HG02840 (cell line): ENCODE data around the gene STBD1.
"Not testable (repeated sequence)": the region's sequence is repeated elsewhere in the genome, so short reads cannot be mapped to it uniquely, and the experiment has no call there.

Source experiments
- ATAC-seq: cut with Tn5 transposase; IDR thresholded peaks from one replicate; pipeline ENCODE4 v1.9.1; 2021; ENCODE audit warnings: mild to moderate bottlenecking, moderate library complexity, moderate number of reproducible peaks; ENCODE audit not compliant: unreplicated experiment, low FRiP score

The STBD1 gene

DNA sequence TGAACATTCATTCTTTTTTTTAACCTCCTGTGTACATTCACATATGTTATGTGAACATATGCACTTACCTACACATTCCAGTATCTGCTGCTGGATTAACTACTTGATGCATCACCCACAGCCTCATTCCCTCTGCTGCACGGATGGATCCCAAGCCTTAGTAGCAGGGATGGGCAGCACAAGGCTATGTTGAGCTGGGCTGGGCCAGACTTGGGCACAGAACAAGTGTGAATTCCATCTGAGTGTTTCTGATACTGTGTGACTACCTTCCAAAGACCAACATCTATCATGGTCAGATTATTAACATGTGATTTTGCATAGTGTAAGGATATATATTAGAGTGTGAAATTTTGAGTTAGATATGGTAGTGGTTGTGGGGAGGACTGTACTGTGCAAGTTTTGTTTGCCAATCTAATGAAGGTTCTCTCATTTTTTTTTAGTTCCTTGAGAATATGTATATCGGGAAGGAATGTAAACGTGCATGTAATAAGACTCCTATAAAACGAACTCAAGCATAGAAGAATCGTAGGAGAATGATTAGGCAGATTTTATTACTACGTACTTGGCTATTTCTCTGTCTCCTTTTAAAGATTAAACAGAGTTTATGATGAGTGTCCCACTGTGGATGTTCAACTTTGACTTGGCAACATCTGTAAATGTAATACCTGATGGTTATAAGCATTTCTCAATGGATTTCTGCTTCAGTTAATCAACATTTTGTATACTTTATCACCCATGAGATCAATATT is 23.4 kb upstream of the STBD1 start:
- ATAC-seq, result no peak

DNA sequence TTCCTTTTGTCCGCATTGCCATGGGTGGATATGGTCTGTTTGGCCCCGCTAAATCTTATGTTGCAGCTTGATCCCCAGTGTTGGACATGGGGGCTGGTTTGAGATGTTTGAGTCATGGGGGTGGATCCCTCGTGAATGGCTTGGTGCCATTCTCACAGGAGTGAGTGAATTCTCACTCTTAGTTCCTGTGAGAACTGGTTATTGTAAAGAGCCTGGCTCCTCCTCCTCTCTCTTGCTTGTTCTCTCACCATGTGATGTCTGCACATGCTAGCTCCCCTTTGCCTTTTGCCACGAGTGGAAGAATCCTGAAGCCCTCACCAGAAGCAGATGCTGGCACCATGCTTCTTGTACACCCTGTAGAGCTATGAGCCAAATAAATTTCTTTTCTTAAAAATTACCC is 22.6 kb upstream of the STBD1 start:
- no peak for ATAC-seq

DNA sequence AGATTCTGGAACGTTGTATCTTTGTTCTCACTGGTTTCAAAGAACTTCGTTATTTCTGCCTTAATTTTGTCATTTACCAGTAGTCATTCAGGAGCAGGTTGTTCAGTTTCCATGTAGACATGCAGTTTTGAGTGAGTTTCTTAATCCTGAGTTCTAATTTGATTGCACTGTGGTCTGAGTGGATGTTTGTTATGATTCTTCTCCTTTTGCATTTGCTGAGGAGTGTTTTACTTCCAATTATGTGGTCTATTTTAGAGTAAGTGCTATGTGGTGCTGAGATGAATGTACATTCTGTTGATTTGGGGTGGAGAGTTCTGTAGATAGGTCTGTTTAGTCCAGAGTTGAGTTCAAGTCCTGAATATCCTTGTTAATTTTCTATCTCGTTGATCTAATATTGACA is 18.7 kb upstream of the STBD1 start:
- not testable (repeated sequence) for ATAC-seq

DNA sequence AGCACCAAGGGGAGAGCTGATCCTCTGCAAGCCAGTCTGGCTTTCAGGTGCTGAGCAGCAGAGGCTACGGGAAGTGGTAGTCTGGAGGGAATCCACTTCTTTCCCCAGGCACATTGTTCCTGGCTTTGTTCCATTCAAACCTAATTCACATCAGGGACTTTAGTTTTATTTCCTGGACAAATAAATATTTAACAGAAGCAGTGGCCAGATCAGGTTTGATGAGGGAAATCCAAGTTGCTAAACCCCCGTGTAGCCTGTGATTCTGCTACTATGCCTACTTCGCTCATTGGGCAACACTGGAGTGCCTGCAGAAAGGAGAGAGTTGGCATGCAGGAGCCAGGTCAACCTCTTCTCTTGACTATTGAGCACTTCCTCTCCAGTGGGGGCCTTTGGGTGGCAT is 13.8 kb upstream of the STBD1 start:
- ATAC-seq, result no peak

DNA sequence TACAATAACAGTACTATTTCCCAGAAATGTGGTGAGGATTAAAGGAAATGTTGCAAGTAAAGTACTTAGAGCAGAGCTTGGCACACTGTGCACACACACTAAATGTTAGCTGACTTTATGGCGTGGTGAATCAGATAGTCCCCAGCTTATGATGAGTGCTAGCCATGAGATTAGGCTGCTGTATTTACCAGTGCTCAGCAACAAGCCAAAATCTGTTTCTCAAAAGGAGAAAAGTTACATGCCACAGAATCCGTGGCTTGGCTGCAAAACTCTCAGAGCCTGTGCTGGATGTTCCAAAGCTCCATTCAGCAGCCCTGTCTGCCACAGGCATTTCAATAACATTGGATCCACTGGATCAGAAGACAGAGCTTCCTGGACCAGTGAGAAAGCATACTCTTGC is 12.8 kb upstream of the STBD1 start:
- ATAC-seq, result no peak

DNA sequence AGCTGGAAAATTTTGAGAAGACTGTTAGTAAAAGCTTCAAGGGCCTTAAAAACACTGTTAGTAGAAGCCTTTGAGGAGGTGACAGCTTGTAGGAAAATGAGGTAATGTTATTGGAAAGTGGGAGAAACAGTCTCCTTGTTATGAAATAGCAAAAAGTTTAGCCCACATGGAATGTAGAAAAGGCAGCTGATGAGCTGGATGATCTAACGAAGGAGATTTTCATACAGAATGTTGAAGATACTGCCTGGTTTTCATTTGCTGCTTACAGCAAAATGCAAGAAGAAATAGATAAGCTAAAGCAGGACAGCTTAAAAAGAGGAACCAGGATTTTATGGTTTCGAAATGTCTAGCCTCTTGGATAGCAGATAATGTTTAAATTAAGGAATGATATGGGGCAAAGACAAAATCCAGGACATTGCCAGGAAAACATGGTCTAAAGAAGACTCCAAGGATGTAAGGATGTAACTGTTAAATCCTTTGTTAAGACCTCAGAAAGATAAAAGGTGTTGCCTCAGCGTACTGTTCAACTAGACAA is 10.2 kb upstream of the STBD1 start:
- ATAC-seq, result no peak

DNA sequence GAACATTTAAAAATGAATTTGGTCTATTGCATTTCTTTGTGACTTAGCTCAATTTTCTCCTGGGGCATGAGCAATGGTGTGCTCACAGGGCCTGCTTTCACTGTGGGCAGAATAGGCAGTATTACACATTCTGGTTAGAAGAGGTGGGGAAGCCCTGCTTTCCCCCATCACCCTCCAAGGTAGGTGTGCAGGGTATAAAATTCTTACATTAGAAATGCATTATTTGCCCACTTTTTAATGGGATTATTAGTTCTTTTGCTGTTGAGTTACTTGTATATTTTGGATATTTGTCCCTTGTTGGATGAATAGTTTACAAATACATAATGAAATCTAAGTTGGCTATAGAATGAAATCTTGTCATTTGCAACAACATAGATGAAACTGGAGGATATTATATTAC is 8.3 kb upstream of the STBD1 start:
- ATAC-seq, result no peak

DNA sequence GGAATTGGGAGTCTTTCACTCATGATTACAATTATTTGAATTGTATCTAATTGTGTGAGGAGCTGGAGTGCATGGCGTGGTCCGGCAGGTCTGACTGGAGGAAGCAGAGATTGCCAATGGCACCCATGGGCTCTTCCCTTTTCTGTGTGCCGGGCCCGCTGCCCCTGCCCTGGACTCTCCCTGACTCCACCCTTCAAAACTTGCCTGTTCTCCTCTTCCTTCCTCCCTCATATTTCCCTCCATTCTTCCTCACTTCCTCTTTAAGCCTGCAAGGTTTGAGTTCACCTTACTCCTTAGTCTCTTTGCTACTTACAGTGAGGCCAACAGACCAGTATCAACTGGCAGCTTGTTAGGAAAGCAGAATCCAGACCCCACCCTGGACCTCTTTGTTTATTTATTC is 6.5 kb upstream of the STBD1 start:
- no peak for ATAC-seq

DNA sequence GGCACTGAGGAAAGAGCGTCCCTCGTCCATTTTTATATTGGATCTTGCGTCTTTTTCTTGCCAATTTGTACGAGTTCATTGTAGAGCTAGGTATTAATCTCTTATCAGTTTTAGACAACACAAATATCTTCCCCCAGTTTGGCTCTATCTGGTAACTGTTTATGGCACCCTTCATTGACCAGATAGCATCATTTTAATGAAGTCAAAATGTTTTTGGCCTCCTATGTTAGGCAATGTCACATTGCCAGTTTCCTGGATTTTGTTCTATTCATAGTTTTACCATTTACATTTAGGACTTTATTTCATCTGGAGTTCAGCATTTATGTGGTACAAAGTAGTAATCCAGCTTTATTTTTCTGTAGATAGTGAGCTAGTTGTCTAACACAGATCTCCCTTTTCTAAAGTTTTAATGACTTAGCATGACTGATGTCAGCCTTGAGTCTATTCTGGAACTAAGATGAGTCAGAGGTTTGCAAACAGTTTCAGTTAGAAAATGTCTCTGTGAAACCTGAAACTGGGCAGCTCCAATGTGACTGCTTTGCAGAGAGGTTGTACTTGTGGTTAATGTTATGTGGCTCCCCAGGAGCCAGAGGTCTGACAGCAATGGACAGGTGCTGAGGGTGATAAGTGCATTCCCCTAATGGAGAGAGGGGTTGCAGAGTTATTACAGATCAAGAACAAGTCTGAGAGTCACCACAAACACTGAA is 5.3 kb upstream of the STBD1 start:
- ATAC-seq, result peak; percentile 99

DNA sequence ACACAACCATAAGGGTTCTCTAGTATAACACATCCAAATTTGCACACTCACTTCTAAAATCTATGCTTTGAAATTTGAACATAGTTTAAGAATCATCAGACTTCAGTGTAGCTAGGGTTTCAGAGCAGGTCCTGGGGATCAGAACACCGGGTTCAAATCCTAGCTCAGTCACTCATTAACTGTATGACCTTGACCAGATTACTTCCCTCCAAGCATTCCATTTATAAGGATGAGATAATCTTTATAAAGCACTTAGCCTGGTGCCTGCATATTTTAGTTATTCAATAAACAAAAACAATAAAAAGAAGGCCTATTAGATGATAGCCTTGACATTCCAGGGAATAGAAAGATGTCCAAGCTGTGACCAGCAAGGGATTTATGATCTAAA is 4.8 kb upstream of the STBD1 start:
- ATAC-seq, result no peak

DNA sequence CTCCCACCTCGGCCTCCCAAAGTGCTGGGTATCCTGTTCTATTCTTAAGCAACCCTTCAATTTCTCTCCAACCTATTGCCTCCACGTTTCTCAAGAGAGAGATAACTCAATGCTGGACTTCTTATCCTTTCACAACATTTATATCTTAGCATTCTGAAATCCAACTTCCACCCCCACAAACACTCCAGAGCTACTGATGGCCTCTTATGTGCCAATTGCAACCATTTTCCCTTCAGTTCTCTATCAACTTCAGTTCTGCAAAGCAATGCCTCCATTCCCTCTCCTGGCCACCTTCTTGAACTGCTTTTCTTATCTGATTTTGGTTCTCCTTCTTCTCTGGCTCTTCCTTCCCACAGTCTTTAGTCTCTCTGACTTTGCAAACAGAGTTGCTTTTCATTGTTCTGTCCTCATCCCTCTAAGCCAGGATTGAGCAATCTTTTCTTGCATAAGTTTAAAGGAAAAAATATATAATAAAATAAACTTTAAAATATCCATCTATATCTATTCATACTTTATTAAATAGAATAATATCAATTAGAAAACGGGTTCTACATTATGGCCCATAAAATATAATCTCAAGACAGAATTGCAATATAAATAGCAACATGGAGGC is 3.6 kb upstream of the STBD1 start:
- ATAC-seq, result no peak

DNA sequence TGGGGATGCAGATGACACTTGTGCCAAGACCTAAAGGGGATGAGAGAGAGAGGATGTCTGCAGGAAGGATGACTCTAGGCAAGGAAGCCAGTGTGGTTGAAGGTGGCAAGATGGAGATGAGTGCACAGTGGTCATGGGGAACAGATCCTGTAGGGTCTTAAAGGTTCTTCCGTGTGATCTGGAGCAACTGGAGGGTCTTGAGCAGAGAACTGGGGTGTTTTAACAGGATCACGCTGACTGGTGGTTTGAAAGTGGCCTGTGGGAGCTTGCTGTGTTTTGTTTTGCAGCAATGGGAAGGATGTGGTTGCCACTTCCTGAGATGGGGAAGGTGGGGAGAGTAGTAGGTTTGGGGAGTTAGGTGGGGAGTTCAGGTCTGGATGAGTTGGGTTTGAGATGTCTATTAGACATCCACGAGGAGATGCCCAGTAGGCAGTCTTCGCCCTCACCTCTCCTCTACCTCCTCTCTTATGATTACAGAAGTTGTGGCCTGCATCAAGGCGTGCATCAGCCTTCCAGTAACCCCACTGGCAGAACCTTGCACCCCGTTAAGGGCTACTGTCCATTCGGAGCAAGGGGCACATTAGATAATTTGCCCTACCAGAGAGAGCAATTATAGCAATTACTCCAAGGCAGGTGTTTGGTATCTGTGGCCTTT is 1.4 kb upstream of the STBD1 start:
- ATAC-seq, result no peak

DNA sequence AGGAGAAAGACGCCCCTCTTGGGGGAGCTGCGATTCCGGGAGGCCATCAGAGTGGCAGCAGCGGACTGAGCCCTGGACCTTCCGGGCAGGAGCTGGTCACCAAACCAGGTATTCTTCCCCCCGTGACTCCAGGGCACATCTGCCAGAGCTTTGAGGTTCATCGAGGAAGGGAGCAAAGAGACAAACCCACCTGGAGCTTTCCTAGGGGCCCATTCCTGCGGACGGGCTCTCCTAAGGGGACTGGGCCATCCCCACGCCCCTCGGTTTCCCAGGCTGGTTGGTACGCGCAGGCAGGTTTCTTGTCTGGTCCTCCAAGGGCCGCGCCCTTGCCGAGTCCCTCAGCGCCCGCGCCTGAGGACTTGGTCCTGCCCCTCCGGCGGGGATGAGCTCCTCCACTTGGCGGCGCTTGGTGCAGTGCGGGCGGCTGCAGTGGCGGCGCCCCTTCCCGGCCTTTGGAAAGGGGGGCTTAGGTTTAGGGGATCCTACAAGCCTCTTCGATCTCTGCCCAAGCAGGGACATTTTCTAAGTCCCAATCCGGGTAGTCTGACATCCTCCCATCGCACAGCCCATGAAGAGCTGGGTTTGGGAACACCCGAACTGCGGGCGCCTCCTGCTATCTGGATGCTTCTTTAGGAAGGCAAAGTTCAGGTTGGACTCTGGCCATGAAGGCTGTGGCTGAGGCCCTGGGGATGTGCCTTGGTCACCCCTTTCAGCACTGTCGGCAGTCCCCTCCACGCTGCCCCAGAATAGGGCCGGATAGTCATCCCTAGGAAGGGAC is 538 bp downstream of the STBD1 start:
- ATAC-seq, result no peak

DNA sequence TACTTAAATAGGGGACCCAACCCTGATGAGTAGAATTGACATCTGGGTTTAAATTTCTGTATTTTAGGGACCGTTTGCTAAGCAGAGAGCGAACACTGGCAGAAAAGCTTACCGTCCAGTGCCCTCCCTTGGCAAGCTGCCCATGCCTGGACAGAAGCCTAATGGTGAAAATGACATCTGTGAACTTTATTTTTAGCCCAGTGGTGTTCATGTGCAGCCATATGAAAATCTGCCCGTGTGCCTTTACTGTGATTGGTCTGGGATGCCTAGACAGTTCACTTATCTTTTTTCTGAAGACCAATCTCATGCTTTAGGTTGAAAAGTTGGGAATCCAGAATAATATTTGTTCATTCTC is 1.1 kb downstream of the STBD1 start:
- ATAC-seq, result no peak

DNA sequence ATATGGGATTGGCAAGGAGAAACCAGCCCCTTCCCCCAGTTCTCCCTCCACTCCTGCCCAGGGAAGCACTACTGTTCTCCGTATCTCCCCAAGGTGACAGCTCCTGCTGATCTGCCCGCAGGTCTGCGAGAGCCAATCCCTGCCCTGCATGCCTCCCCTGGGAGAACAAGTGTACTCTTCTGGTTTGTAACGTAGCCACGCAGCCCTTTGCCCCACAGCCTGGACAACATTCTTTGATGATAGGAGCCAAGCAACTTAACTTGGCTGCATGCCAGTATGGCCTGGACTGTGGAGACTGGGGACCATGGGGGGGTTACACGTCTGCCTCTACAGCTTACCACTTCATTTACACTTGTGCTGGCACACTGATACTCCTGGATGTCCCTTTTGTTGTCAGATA is 2.0 kb downstream of the STBD1 start:
- ATAC-seq, result no peak

DNA sequence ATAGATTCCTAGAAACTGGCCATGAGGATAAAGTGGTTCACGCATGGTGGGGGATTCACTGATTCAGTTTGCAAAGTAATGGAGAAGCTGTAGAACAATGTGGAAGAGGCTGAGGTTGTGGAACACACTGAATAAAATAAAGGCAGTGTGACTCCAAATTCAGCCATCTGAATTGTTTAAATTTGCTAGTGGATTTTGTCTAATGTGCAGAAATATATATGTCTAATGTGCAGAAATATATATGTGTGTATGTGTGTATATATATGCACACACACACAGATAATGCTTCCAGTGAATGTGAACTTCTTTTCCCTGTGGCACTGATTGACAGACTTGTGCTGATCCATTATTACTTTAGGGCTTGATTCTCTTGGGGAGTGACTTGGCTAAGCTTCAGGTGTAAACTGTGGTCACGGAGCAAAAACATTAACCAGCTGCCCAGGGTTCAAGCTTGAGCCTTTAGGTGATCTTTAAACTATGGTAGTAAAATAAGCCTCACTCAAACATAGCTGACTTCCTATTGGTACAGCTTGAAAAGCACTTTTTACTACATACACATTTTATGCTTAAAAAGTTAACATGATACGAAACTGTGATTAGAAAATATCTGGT is 3.5 kb downstream of the STBD1 start:
- ATAC-seq, result no peak

DNA sequence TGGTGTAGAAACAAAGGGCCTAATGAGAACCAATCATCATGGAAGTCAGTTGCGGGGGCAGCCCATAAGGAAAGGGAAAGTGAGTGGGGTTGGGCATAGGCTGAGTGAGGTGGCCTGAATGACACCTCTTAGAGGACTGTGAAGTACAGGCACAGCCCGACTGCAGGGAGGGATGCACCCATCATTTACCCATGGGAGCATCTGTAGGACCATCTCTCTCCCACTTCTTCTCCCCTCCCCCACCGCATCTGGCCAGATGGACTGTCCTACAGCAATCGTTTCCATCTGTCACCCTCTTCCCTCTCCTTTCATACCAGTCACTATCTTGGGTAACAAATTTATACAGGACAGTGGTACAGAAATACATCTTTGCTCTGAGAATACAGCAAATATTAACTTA is 4.2 kb downstream of the STBD1 start:
- ATAC-seq, result no peak

DNA sequence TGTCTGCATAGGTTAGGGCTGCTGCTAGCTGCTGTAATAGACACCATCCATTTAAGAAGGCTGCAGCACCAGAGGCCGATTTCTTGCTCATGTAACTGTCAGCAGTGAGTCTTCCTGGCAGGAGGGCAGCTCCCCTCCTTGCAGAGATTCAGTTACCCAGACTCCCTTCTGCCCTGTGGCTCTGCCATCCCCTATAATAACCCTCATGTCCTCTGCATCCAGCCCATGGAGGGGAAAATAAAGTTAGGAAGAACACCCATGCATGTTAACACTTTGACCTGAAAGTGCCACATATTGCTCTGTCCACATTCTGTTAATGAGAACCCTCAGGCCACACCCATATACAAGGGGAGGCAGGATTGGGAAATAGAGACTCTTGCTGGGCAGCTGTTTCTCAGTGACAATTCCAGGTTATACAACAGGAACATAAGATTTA is 5.4 kb downstream of the STBD1 start:
- ATAC-seq, result no peak

DNA sequence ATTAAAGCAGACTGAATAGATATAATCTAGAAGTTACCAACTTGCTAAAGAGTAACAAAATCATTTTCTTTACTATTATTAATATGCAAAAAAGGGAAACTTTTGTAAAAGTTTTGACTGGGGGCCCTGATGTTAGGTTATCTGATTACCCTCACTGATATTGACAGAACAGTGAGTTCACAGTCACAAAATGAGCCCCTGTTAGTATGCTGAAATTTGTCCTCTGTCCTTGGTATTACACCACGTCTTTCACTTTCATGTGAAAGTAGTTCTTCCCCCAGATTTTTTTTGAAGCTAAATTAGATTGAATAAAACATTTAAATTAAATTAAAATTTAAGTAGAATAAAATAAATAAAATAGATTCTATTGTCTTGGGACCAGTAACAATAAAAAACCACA is 5.9 kb downstream of the STBD1 start:
- ATAC-seq, result no peak

DNA sequence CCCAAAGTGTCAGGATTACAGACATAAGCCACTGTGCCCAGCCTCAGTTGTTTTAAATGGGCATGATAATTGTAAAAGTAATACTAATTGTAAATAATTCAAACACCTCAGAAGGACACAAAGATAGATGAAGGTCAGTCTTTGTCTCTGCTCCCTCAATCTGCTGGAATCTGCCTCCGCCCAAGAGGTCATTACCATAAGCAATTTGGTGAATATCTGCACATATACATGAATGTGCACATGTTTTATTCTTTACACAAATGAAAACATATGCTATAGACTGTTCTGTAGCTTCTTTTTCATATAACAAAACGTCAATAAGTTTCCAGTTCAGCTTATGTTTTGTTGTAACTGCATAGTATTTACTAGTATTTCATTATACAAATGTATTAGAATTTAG is 7.0 kb downstream of the STBD1 start:
- ATAC-seq, result no peak
